Lung (tissue), 12 donors: Measurements from ENCODE around the gene NXN. TPM values are rescaled to one million over a fixed set of nuclear protein-coding genes. Genes with fewer than 3 reads are reported as not detected.
"Not testable (repeated sequence)": the region's sequence is repeated elsewhere in the genome, so short reads cannot be mapped to it uniquely, and the experiment has no call there.

Experiments used
- ATAC-seq: fragments of 200-7000 bp; cut with Tn5 transposase; one replicate; pipeline ENCODE4 v1.9.1; 2020; ENCODE audit warnings: moderate number of reproducible peaks; ENCODE audit not compliant: insufficient read depth, low FRiP score
- DNase-seq, 3 donors: peaks; one replicate each; pipeline ENCODE4 v3.0.0-alpha.2; 2013 to 2017
- H3K27ac ChIP-seq, 2 donors: one replicate each; pipeline ENCODE4 v1.5.1; 2013; ENCODE audit warnings: mild to moderate bottlenecking in 2 of 2, moderate library complexity in 2 of 2, control low read depth in 1 of 2, inconsistent platforms in 1 of 2, low read depth in 1 of 2, low read length in 1 of 2
- H3K27me3 ChIP-seq, 3 donors: one replicate each; pipeline ENCODE4 v1.5.1; 2013; ENCODE audit warnings: low read length in 2 of 3; ENCODE audit not compliant: control insufficient read depth in 3 of 3, insufficient read depth in 3 of 3
- H3K36me3 ChIP-seq, 4 donors: one replicate each; pipeline ENCODE4 v1.5.1; 2013; ENCODE audit warnings: low read length in 4 of 4, mild to moderate bottlenecking in 1 of 4, moderate library complexity in 1 of 4; ENCODE audit not compliant: control insufficient read depth in 4 of 4, insufficient read depth in 4 of 4
- H3K4me1 ChIP-seq, 5 donors: one replicate each; pipeline ENCODE4 v1.5.1; 2013; ENCODE audit warnings: low read length in 5 of 5, mild to moderate bottlenecking in 2 of 5, moderate library complexity in 1 of 5; ENCODE audit not compliant: control insufficient read depth in 5 of 5, insufficient read depth in 5 of 5
- H3K4me3 ChIP-seq: one replicate; pipeline ENCODE4 v1.5.1; 2013; ENCODE audit warnings: mild to moderate bottlenecking, control low read depth, moderate library complexity
- H3K9ac ChIP-seq, 2 donors: one replicate each; pipeline ENCODE4 v1.5.1; 2013; ENCODE audit warnings: low read length in 2 of 2, control low read depth in 1 of 2; ENCODE audit not compliant: insufficient read depth in 1 of 2
- H3K9me3 ChIP-seq, 4 donors: one replicate each; pipeline ENCODE4 v1.5.1; 2013; ENCODE audit warnings: low read length in 3 of 4, mild to moderate bottlenecking in 1 of 4, moderate library complexity in 1 of 4; ENCODE audit not compliant: control insufficient read depth in 4 of 4, insufficient read depth in 3 of 4
- CTCF ChIP-seq: IDR thresholded peaks from 2 replicates; pipeline ENCODE4 v1.5.1; 2012; ENCODE audit warnings: mild to moderate bottlenecking; ENCODE audit errors: control extremely low read depth, extremely low read depth
- WGBS, 2 donors: extraction: QIAGEN DNeasy Blood & Tissue Kit; methylation state at CpG; one replicate each; pipeline ENCODE4 v1.1.7; 2013; 5-methylcytosine and 5-hydroxymethylcytosine counted together
- polyA plus RNA-seq, 2 donors: library from polyadenylated mRNA; stranded (reverse); fragments of 200-250 nt; gene quantifications; one replicate each; pipeline ENCODE4 v1.2.1, GENCODE V29; 2013
- total RNA-seq, 2 donors: library from RNA; depleted of rRNA in 1 of 2; stranded (reverse); fragments of >200 nt in 1 of 2; gene quantifications; one replicate each; pipeline ENCODE4 v1.2.1, GENCODE V29; 2014 to 2021
- donor health status: control.
- donor health status: control.
- donor health status: Bipolar disorder and iron deficiency.
- donor health status: healthy.
- donor health status: DM: yes; HTN: yes; CAD: no.

NXN gene
- total and polyA plus RNA-seq, 4 donors, result 17.6 to 57.7 (median 39.9) TPM

GRCh38 chr17:998111-998510, 18.5 kb upstream of the NXN start:
- Histone ChIP-seq H3K36me3 (peaks cover 0 to 19% (median 14%) of the 10 kb centered on the region in 4 donors), H3K9me3 (no peaks in the 10 kb centered on the region), H3K27ac (peak overlapping the region in 1 of 2 donors; percentile 17), H3K4me1 (peaks cover 0 to 55% (median 16%) of the 10 kb centered on the region in 5 donors), H3K27me3 (no peaks in the 10 kb centered on the region), H3K4me3 (no peak overlapping the region), H3K9ac (peak overlapping the region in 1 of 2 donors; percentile 67)
- no peak for TF ChIP-seq CTCF
- ATAC-seq (no peak), DNase-seq (no peak)
- 49 to 64% methylated on average over 2 of the region's 2 CpGs for WGBS, 2 donors

GRCh38 chr17:996554-997344, 17.2 kb upstream of the NXN start, which contains the start of gene TIMM22:
Gene TIMM22 (plus strand): TSS chr17:997129. CDS start chr17:997143, 14 bp downstream.
- peak within 1 kb of the TSS; percentile 82 for H3K9ac ChIP-seq
- H3K27ac ChIP-seq, result peak within 1 kb of the TSS; percentile 90 to 94
- peaks cover 0 to 12% (median 10%) of the 10 kb centered on the region in 4 donors for H3K36me3 ChIP-seq
- peak; percentile 94 for ATAC-seq
- peak within 1 kb of the TSS; percentile 95 for H3K4me3 ChIP-seq
- 0% methylated on average over 65 to 71 of the region's 71 CpGs for WGBS, 2 donors
- peaks cover 0 to 41% (median 15%) of the 10 kb centered on the region in 5 donors for H3K4me1 ChIP-seq
- H3K9me3 ChIP-seq, result no peaks in the 10 kb centered on the region
- no peaks in the 10 kb centered on the region for H3K27me3 ChIP-seq
- peak; percentile 88 for TF ChIP-seq CTCF
- DNase-seq, result peak; percentile 95 to 99 (median 98)

GRCh38 chr17:995324-995723, 15.7 kb upstream of the NXN start:
- DNase-seq, result not testable (repeated sequence)

GRCh38 chr17:992933-993332, 13.4 kb upstream of the NXN start:
- Histone ChIP-seq H3K4me3 (no peak overlapping the region), H3K27me3 (no peaks in the 10 kb centered on the region), H3K27ac (no peak overlapping the region), H3K4me1 (peaks cover 0 to 4% (median 2%) of the 10 kb centered on the region in 5 donors), H3K36me3 (peaks cover 0 to 6% (median 0%) of the 10 kb centered on the region in 4 donors), H3K9me3 (no peaks in the 10 kb centered on the region), H3K9ac (no peak overlapping the region)
- TF ChIP-seq CTCF, result no peak
- ATAC-seq (no peak), DNase-seq (no peak)
- WGBS, 2 donors, result 72 to 79% methylated on average over 13 of the region's 13 CpGs

More at GRCh38 chr17:995324-995723, 15.7 kb upstream of the NXN start:
- not testable (repeated sequence) for H3K9me3 ChIP-seq, H3K27me3 ChIP-seq, H3K27ac ChIP-seq, ATAC-seq, H3K4me3 ChIP-seq, H3K36me3 ChIP-seq, H3K9ac ChIP-seq
- H3K4me1 ChIP-seq, result peaks cover 0 to 27% (median 9%) of the 10 kb centered on the region in 5 donors
- 77 to 89% methylated on average over 8 of the region's 8 CpGs for WGBS, 2 donors
